Frontal cortex (tissue), 4 donors: ENCODE results near the gene LECT2. TPM values are rescaled to one million over a fixed set of nuclear protein-coding genes. Genes with fewer than 3 reads are reported as not detected.

Source experiments
- DNase-seq, 2 donors: peaks; one replicate each; pipeline ENCODE4 v3.0.0; 2012; ENCODE audit warnings: low spot score in 2 of 2
- FAIRE-seq: peaks from 2 replicates; lab custom pipeline; 2012; peaks lifted over from hg19 to GRCh38; lab: Jason Lieb, UNC
- total RNA-seq: library from RNA; depleted of rRNA; stranded (reverse); fragments of >200 nt; gene quantifications from one replicate; pipeline ENCODE4 v1.2.3, GENCODE V29; 2014
- donor health status: control.
- donor health status: control.
- donor health status: control.

The LECT2 gene
- total RNA-seq = not detected

DNA sequence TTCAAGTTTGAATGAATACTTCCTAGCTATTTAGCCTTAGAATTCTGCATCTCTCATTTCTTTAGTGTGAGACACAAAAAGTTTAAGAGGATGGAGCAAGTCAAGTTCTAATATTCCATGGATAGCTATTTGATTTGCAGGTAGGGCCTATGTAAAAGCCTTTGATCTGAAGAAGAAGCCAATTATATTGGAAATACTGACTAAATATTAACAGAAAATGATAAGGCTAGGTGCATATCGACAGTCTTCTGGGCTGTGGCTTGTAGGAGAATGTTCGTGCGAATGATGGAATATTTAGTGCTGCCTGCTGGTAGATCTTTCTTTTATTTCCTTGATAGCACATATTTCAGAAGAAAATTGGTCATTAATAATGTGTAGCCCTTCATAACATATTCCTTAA, at the start of gene LECT2:
TSS of gene LECT2 (minus strand) at position 85 of the 400 bp plus-strand sequence. CDS start 150 bp downstream, outside the sequence.
- no peak for FAIRE-seq
- DNase-seq = no peak

DNA sequence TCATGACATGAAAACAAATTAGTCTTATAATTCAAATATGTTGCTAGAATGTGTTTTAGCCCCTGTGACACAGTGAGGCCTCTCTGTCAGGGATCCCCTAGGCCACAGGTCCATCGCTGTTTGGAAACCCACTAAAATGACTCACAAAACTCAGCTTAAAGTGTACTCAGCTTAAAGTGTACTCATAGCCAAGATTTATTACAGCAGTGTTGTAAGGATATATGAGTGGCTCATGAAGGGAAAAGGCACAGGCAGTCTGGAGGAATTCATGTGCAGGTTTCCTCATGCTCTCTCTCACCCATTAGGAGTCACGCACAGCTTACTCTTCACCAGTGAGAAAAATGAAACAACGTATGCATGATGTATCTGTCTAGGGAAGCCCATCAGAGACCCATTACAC, 49.7 kb upstream of the LECT2 start:
- DNase-seq (no peak), FAIRE-seq (no peak)

DNA sequence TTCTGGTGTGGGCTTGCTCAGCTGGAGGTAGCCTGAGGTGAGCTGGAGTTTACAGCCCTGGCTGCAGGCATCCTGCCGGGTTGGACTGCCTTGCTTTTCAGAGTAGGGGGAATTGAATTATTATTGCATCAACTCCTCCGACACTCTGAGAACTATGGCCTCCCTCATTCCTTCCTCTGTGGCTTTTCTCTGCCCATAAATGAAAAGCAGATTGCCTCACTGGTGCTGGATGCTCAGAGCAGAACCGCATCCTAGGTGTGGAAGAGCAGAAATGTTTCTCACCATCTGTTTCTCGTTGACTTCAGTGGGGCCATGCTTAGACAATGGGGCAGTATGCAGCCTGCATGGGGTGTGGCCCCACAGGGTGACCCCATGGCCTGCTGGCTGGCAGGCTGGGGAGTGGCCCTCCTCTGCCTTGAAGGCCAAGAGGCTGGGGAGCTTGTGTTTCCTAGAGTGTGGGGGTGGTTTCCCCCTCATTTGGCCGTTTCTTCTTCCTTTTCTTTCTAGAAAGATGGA, 46.7 kb upstream of the LECT2 start:
- FAIRE-seq (no peak), DNase-seq (no peak)

DNA sequence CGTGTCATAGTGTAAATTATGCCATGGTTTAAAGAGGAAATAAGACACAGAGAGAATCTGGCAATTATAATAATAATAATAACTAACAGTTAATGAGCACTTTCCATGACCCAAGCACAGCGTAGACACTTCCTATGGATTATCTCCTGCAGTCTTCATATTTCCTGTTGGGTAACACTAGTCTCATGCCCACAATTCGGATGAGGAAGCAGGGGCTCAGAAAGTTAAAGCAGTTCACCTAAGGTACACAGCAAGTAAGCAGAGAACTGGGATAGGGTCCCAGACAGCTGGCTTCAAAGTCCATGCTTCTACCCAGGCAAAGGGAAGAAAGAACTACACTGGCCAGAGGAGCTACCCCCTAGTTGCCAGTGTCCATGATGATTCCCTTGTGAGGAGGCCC, 46.1 kb upstream of the LECT2 start:
- DNase-seq (no peak), FAIRE-seq (no peak)

DNA sequence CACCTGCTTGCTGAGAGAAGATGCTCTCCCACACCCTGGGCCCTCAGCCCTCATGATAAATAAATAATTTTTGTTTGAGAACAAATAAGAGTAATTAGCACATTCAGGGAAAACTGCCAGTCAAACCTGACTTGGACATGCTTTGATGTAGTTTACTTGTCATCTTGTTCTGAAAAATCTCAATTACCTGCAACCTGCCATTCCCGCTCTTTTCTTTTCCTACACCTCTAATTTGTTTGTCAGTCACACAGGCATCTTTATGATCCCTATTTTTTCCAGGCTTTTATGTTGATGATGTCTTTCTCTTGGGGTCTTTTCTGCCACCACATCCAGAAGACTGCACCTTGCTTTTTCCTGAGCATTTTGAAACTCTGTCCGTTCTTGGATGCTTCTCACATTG, 45.4 kb upstream of the LECT2 start:
- no peak for FAIRE-seq
- no peak for DNase-seq

DNA sequence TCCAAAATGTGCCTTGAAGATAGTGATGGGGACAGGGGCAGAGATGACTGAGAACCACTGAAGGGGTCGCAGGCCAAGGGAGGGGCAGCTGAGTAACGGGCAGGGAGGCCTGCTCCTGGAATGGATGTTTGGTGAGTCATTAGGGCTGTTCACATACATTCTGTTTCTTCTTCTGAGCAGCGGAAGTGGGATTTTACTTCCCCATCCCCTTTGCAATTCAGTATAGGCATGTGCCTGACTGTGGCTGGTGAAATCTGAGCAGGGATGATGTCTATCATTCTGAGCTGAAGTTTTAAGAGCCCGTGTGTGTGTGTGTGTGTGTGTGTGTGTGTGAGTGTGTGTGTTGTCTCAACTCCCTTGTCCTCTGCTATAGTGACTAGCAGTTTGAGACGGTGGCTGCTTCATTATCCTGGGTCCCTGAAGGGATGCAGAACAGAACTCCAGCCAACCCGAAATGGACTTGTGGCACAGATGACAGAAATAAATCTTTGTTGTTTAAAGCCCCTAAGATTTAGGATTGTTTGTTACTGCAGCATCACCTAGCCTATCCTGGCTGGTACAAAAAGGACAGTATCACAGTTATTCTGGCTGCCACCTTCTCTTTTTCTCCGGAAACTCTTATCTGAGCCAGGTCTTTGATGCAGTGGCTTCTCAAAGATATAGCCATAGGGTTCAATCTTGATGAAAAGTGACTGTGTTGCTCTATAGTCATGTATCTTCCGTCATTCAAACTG, 44.8 kb upstream of the LECT2 start:
- FAIRE-seq (no peak), DNase-seq (no peak)

DNA sequence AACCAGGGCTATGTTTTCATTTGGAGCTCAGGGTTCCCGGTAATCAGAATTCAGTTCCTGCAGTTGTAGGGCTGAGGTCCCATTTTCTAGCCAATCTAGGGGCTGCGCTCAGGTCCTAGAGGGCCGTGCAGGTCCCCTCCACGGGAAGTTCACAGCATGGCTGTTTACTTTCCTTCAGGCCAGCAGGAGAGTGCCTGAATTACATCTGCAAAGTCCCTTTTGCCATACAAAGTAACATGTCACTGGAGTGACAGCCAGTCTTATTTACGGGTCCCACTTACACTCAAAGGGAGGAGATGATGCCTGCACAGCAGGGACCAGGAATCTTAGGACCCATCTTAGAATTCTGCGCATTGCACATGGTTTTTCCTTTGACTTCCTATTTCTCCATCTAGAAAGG, 44.1 kb upstream of the LECT2 start:
- FAIRE-seq = no peak
- DNase-seq = no peak

DNA sequence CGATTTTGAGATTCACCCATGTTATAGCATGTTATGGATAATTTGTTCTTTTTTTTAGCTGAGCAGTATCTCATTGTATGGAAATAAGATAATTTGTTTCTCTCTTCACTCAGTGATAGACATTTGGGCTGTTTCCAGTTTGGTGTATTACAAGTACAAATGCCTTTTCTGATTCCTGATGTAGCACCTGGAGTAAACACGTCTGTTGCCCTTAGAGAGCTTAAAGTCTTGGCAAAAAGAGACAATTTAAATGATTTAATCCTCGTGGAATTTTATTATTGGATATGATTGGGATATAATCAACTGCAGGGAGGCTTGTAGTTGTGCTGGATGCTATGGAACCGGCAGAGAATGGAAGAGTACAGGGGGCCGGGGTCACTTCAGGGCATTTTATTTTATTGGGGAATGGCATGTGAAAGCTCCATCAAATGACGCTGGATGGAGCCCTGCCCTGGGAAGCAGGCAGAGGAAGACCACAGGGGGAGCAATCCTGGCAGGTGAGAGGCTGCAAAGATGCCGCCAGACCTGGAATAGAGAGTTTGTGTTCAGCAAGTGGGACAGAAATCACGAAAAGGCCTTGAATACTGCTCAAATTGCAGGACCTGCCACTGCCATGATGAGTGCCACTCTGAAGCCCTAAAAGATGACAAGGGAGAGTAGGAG, 43.0 kb upstream of the LECT2 start:
- FAIRE-seq = no peak
- no peak for DNase-seq

DNA sequence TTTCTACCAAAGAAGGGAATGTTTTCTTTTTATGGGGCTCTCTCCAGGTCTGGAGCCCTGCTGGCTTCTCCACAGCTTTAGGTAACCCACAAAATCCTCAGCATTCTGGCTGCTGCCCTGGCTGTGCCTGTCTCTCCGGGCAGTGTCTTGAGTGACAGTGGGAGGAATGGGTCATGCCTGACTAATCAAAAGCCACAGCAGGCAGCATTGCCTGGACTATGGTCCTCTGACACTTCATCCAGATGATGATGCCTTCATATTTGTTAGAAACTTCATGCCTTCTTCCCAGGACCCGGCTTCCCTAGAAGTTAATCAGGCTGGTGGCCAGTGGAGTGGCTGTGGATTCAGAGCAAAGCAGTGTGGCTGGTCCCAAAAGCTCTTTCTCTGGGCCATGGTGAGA, 41.8 kb upstream of the LECT2 start:
- no peak for DNase-seq
- no peak for FAIRE-seq

DNA sequence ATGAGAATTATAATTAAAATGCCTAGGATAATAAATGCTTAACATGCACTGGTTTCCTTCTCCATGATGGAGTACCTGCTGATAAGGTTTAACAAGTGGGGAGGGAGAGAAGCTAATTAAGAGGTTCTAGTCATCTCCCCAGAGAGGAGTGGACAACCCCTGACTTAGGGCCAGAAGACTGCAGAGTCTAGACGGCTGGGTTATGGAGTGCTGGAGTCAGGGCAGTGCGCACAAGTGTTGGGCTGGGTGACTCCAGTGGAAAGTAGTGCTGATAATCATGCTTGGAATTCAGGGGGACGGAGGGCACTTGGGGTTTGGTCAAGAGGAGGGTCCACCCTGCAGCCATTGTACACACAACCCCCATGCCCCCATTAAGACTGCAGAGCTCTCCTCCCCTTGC, 41.2 kb upstream of the LECT2 start:
- no peak for DNase-seq
- no peak for FAIRE-seq

DNA sequence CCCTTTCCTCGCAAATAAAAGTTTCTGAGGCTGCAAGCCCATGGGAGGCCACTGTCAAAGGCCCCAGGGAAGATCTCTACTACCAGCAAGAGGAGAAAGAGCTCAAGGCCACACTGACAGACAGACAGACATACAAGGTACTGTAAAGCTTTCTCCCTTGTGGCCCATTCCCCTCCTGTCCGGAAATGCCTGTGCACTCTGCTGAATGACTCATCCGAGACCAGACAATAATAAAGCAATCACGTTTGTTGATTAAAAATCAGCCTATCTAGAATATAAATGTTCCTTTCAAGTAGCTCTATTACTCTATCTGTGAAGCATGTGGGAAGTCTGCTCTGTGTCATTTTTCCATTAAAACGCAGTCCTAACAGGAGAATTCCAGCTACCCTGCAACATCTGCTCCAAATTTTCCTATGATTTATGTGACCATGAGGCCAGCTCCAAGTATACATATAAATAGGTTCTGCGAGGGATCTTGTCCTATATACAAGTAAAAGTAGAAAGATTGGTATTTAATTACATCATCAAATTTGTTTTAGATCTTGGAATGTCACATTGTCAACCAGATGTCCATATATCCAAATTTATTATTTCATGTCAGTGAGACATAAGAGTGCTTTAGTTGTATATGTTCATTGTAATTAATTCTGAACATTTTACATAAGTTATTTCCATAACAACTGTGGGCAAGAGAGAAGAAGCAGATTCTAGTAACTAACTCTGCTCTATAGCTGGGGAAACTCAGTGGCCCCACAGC, 39.3 kb upstream of the LECT2 start:
- DNase-seq = no peak

DNA sequence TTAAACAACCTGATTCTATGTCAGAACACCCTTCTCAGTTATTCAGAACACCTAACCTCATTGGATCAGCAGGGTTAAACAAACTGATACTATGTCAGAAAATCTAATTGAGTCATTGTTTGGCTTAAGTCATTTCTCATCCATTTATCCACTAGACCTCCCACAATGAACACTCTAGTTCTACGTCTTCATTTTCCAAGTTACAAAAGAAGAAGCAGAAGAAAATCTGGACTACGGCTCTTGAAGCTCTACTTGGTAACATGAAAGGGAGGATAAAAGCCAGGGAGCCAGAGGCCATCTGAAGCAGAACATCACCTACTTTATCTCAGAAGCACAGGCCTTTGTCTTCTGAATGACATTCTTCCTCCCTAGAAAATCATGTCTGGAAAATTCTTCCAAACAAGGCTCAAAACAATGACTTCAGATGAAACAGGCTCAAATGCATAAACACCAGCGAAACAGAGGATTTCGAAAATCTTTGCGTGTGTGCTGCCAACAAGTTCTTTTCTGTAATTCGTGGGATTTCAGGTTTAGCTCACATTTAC, 38.6 kb upstream of the LECT2 start:
- FAIRE-seq (no peak), DNase-seq (no peak)

More for the DNA sequence above, 39.3 kb upstream of the LECT2 start:
- no peak for FAIRE-seq

DNA sequence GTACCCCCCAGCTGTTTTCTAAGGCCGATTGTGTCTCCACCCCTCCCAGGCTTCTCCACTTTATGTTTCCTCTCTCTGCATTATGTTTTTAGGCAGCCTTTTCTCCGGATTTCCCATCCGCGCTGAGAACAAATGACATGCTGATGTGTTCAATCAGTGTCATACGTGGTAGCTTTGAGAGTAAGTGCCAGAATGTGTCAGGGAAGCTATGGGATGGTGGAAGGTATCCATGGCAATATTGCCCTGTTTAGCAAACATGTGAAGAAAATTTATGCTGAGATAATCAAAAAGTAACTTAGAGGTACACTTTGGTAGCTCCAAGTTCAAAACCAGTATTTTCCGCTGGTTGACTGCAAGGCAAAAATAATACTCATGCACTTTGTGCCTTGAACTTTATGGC, 36.6 kb upstream of the LECT2 start:
- no peak for DNase-seq
- no peak for FAIRE-seq

DNA sequence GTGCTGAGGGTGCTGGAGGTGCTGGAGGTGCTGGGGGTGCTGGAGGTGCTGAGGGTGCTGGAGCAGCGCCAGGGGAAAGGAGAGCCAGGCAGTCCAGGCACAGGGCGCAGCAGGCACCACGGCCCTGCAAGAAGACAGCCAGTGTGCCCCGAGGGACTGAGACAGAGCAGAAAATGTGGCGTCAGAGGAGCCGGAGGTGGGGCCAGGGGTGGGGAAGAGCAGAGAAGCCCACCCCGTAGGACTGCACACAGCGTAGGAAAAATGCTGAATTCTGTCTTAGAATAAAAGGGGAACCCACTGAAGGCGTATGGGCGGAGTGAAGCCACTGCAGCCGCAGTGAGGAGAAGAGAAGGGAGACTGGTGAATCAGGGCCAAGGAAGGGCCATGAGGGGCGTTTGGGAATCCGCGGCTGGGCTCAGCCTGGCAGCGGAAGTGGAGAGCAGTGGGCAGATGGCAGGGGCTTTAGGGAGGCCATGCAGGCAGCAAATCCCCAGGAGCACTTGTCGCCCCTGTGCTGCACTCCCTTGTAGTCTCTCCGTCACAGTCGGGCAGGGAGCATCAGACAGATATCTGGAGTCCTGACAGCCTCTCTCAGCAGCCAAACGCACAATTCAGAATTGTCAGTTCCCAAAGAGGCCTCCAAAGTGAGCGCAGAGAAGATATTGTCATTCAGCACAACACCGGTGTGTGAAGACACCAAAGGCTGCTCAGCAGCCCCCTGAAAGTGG, 35.9 kb upstream of the LECT2 start:
- DNase-seq (no peak), FAIRE-seq (no peak)

DNA sequence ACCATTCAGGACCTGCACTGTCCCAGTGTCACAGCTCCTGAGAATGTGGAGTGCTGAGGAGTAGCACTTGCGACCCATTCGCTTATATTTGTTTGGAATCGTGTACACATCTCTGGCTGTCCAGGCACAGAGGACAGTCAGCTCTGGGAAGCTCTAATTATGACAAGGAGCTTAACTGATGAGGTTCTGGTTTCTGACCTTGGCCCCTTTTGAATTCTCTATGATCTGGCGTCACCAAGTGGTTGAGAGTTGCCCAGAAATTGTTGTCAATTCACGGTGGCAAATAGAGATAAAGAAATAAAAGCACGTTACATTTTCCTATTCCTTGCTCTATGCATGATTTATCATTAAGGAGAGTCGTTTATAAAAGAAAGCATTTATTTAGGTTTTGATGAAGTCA, 34.9 kb upstream of the LECT2 start:
- DNase-seq = no peak
- no peak for FAIRE-seq

DNA sequence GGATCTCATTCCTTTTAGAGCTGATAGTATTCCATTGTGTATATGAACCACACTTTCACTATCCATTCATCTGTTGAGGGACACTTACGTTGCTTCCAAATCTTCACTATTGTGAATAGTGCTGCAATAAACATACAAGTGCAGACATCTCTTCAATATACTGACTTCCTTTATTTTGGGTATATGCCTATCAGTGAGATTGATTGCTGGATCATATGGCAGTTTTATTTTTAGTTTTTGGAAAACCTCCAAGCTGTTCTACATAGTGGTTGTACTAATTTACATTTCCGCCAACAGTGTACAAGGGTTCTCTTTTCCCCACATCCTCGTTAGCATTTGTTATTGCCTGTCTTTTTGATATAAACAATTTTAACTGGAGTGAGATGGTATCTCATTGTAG, 33.8 kb upstream of the LECT2 start:
- DNase-seq = no peak
- FAIRE-seq = no peak

DNA sequence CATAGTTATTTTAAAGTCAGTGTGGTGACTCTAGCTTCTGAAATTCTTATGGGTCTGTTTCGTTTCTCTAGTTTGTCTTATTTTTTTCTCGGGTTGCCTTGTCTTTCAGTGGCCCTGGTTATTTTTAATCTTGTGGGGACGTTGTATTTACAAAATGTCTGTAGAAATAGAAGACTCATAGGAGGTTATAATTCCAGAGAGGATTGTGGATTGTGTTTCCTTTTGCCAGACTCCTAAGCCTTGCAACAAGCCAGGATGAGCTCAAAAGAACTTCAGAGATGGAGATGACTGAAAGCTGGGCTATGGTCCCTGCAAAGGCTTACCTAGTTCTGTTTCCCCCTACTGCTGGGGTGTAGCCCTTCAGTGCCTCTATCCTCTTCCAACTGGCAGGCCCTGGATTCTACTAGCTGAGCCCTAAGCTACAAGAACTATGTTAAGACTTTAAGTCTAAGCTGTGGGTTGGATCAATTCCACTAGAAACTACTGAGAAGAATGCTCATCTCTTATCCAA, 32.2 kb upstream of the LECT2 start:
- DNase-seq (no peak), FAIRE-seq (no peak)

DNA sequence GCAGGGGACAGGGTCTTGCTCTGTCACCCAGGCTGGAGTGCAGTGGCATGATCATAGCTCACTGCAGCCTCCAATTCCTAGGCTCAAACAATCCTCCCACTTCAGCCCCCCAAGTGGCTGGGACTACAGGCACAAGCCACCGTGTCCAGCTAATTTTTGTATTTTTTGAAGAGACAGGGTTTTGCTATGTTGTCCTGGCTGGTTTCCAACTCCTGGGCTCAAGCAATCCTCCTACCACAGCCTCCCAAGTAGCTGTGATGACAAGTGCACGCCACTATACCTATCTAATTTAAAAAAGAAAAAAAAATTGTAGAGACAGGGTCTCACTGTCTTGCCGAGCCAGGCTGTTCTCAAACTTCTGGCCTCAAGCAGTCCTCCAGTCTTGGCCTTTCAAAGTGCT, 31.6 kb upstream of the LECT2 start:
- FAIRE-seq = no peak
- no peak for DNase-seq

DNA sequence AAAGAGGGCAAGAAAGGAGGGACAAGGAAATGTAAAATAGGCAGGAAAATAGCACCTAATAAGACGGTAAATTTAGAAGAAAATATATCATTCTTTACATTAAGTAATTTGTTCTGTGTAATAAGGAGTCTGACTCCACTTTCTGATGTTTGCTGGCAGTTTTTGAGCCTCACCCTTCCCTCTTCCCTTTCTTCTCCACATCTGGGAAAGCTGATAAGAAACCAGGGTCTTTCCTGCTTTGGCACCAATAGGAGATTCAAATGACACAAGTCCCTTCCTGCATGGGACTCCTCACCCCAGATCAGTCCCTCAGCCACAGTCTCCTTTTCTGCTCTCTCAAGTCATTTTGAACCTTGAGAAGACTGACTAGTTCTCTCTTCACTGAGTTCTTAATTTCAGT, 31.2 kb upstream of the LECT2 start:
- FAIRE-seq (no peak), DNase-seq (no peak)

DNA sequence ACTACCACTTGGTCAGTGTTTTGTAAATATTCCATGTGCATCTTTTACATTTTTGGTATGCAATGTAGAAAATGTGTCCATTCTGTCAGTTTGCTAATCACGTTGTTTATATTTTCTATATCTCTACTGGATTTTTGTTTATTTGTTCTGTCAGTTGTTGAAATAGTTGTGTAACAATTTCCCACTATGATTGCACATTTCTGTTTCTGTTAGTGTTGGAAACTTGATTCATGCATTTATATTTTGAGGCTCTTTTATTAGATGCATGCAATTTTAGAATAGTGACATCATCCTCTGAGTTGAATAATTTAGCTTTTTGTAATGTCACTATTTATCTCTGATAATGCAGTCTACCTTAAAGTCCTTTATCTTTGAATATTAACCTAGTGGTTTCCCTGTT, 25.8 kb upstream of the LECT2 start:
- FAIRE-seq = no peak

More for the DNA sequence above, 25.8 kb upstream of the LECT2 start:
- no peak for DNase-seq
